H1 (cell line): ENCODE measurements around the gene COL12A1. TPM values are rescaled to one million over a fixed set of nuclear protein-coding genes. Genes with fewer than 3 reads are reported as not detected.

Source experiments
- CTCF ChIA-PET: fragments of 300-600 bp; sonication (Branson Sonifier 250); formaldehyde crosslinking; loops from one replicate; lab custom pipeline; 2021; ENCODE audit not compliant: partially characterized antibody; lab: Charles Lee
- POLR2A ChIA-PET: fragments of 300-600 bp; sonication (Branson Sonifier 250); formaldehyde crosslinking; loops from one replicate; lab custom pipeline; 2021; ENCODE audit warnings: inconsistent platforms; ENCODE audit not compliant: partially characterized antibody; lab: Charles Lee
- DNase-seq, 2 experiments: peaks; one replicate each; pipeline versions ENCODE4 v3.0.0 to v3.0.0-alpha.2; 2010 to 2022; ENCODE audit warnings: low spot score in 2 of 2, low read depth in 1 of 2, mixed read lengths in 1 of 2
- FAIRE-seq: peaks from 2 replicates; lab custom pipeline; 2011; peaks lifted over from hg19 to GRCh38; lab: Jason Lieb, UNC
- H2AFZ ChIP-seq: 2 replicates; pipeline ENCODE4 v1.8.1; 2012; ENCODE audit warnings: low read length, inconsistent platforms
- H2AK5ac ChIP-seq: 2 replicates; pipeline ENCODE4 v1.6.1; 2013; ENCODE audit warnings: low read depth, low read length
- H2BK120ac ChIP-seq: replicated peaks from 2 replicates; pipeline ENCODE3; 2013; ENCODE audit warnings: low read depth, low read length, inconsistent platforms
- H2BK12ac ChIP-seq: 2 replicates; pipeline ENCODE4 v1.6.1; 2013; ENCODE audit warnings: low read depth, low read length
- H2BK15ac ChIP-seq: 2 replicates; pipeline ENCODE4 v1.6.1; 2013; ENCODE audit warnings: low read length
- H2BK20ac ChIP-seq: 2 replicates; pipeline ENCODE4 v1.6.1; 2013; ENCODE audit warnings: low read length
- H2BK5ac ChIP-seq: 2 replicates; pipeline ENCODE4 v1.6.1; 2013; ENCODE audit warnings: low read depth, low read length
- H3K14ac ChIP-seq: 2 replicates; pipeline ENCODE4 v1.6.1; 2013; ENCODE audit warnings: inconsistent platforms; ENCODE audit not compliant: insufficient read length
- H3K18ac ChIP-seq: 2 replicates; pipeline ENCODE4 v1.6.1; 2013; ENCODE audit warnings: low read length; ENCODE audit errors: extremely low read depth
- H3K23ac ChIP-seq: 2 replicates; pipeline ENCODE4 v1.6.1; 2013; ENCODE audit warnings: inconsistent platforms; ENCODE audit not compliant: insufficient read length
- H3K23me2 ChIP-seq: 2 replicates; pipeline ENCODE4 v1.6.1; 2013; ENCODE audit warnings: low read depth, low read length
- H3K27ac ChIP-seq: 2 replicates; pipeline ENCODE4 v1.6.1; 2011; ENCODE audit warnings: low read depth, low read length, inconsistent platforms
- H3K27me3 ChIP-seq, 4 experiments: replicated peaks in 1 of 4; 1 replicate in 1 of 4; 2 replicates in 3 of 4; pipeline versions ENCODE4 v1.6.1 to v1.8.1; 2011 to 2013; ENCODE audit warnings: low read length in 3 of 4, mild to moderate bottlenecking in 3 of 4, inconsistent platforms in 2 of 4, mixed read lengths in 2 of 4, moderate library complexity in 1 of 4; ENCODE audit not compliant: control insufficient read depth in 3 of 4, insufficient read depth in 3 of 4; ENCODE audit errors: extremely low read depth in 1 of 4
- H3K36me3 ChIP-seq, 4 experiments: 2 replicates each; pipeline versions ENCODE4 v1.6.1 to v1.8.1; 2011 to 2013; ENCODE audit warnings: mild to moderate bottlenecking in 4 of 4, low read length in 3 of 4, moderate library complexity in 2 of 4, control low read depth in 1 of 4, inconsistent platforms in 1 of 4; ENCODE audit not compliant: insufficient read depth in 4 of 4, control insufficient read depth in 2 of 4
- H3K4ac ChIP-seq: replicated peaks from 2 replicates; pipeline ENCODE3; 2013; ENCODE audit warnings: low read length, low read depth, mixed read lengths, inconsistent platforms; ENCODE audit not compliant: insufficient read length
- H3K4me1 ChIP-seq, 4 experiments: replicated peaks in 1 of 4; 1 replicate in 1 of 4; 2 replicates in 3 of 4; pipeline versions ENCODE4 v1.6.1 to v1.8.1; 2011 to 2013; ENCODE audit warnings: low read length in 3 of 4, inconsistent platforms in 2 of 4, mixed read lengths in 1 of 4; ENCODE audit not compliant: insufficient read depth in 4 of 4, control insufficient read depth in 3 of 4
- H3K4me2 ChIP-seq, 2 experiments: 2 replicates each; pipeline versions ENCODE4 v1.6.1 to v1.8.1; 2011 to 2013; ENCODE audit warnings: low read depth in 2 of 2, low read length in 2 of 2, control low read depth in 1 of 2, inconsistent platforms in 1 of 2, mild to moderate bottlenecking in 1 of 2; ENCODE audit not compliant: insufficient read depth in 1 of 2
- H3K4me3 ChIP-seq, 4 experiments: fragments of 200-600, 300-600 bp in 1 of 4; sonication (generic), shearing (Covaris generic), sonication (Bioruptor Twin) in 1 of 4; 2 replicates each; pipeline versions ENCODE4 v1.5.1 to v1.8.1; 2011 to 2016; ENCODE audit warnings: low read length in 4 of 4, low read depth in 3 of 4, control low read depth in 2 of 4, inconsistent platforms in 2 of 4, mild to moderate bottlenecking in 2 of 4, mixed read lengths in 1 of 4, moderate library complexity in 1 of 4; ENCODE audit not compliant: insufficient read depth in 2 of 4; ENCODE audit errors: extremely low read depth in 1 of 4
- H3K56ac ChIP-seq: replicated peaks from 2 replicates; pipeline ENCODE3; 2013; ENCODE audit warnings: low read depth, mild to moderate bottlenecking, mixed read lengths, low read length, inconsistent platforms; ENCODE audit not compliant: insufficient read length
- H3K79me1 ChIP-seq: 2 replicates; pipeline ENCODE4 v1.6.1; 2013; ENCODE audit warnings: low read depth, low read length, control low read depth
- H3K79me2 ChIP-seq, 2 experiments: 2 replicates each; pipeline versions ENCODE4 v1.6.1 to v1.8.1; 2012 to 2013; ENCODE audit warnings: low read length in 2 of 2, mild to moderate bottlenecking in 2 of 2, inconsistent platforms in 1 of 2; ENCODE audit not compliant: insufficient read depth in 2 of 2, control insufficient read depth in 1 of 2
- H3K9ac ChIP-seq, 4 experiments: replicated peaks in 1 of 4; 1 replicate in 1 of 4; 2 replicates in 3 of 4; pipeline versions ENCODE4 v1.6.1 to v1.8.1; 2011 to 2013; ENCODE audit warnings: low read depth in 3 of 4, low read length in 3 of 4, control low read depth in 2 of 4, mild to moderate bottlenecking in 2 of 4, moderate library complexity in 2 of 4, inconsistent platforms in 1 of 4; ENCODE audit errors: extremely low read depth in 1 of 4
- H3K9me3 ChIP-seq, 2 experiments: 2 replicates each; pipeline versions ENCODE4 v1.6.1 to v1.8.1; 2012 to 2013; ENCODE audit warnings: mild to moderate bottlenecking in 2 of 2, moderate library complexity in 2 of 2, control low read depth in 1 of 2, inconsistent platforms in 1 of 2, low read depth in 1 of 2, low read length in 1 of 2, mixed read lengths in 1 of 2; ENCODE audit not compliant: insufficient read depth in 2 of 2
- H4K20me1 ChIP-seq, 2 experiments: replicated peaks in 1 of 2; 2 replicates each; pipeline versions ENCODE3 to v1.8.1; 2011 to 2013; ENCODE audit warnings: inconsistent platforms in 2 of 2, low read length in 2 of 2, mild to moderate bottlenecking in 1 of 2; ENCODE audit not compliant: insufficient read depth in 2 of 2, control insufficient read depth in 1 of 2
- H4K5ac ChIP-seq: 2 replicates; pipeline ENCODE4 v1.6.1; 2013; ENCODE audit warnings: low read length, low read depth, mixed read lengths, inconsistent platforms; ENCODE audit not compliant: insufficient read length
- H4K8ac ChIP-seq: 2 replicates; pipeline ENCODE4 v1.8.0; 2013; ENCODE audit warnings: mild to moderate bottlenecking, moderate library complexity, low read length, inconsistent platforms; ENCODE audit not compliant: insufficient read depth; ENCODE audit errors: extremely low read depth
- H4K91ac ChIP-seq: replicated peaks from 2 replicates; pipeline ENCODE3; 2013; ENCODE audit warnings: low read length, mixed read lengths, inconsistent platforms; ENCODE audit not compliant: insufficient read length
- HDAC6 ChIP-seq: IDR thresholded peaks from one replicate; pipeline ENCODE4 v1.7.1; 2012; ENCODE audit warnings: low read depth, mild to moderate bottlenecking, inconsistent platforms, low read length, moderate library complexity
- PHF8 ChIP-seq: fragments of 200-600 bp; sonication (generic); conservative IDR thresholded peaks from 2 replicates; pipeline ENCODE4 v1.7.1; 2012; ENCODE audit warnings: low read depth, mild to moderate bottlenecking, inconsistent platforms, low read length, moderate library complexity
- POLR2A ChIP-seq, 2 experiments: IDR thresholded peaks; 1 replicate in 1 of 2; 2 replicates in 1 of 2; pipeline ENCODE4 v1.6.1; 2011; ENCODE audit warnings: low read depth in 2 of 2, low read length in 2 of 2, mild to moderate bottlenecking in 2 of 2; ENCODE audit errors: control extremely low read depth in 1 of 2
- SIRT6 ChIP-seq: IDR thresholded peaks from one replicate; pipeline ENCODE4 v1.7.1; 2012; ENCODE audit warnings: low read length, inconsistent platforms
- WGBS, 2 experiments: shearing (Covaris generic) in 1 of 2; methylation state at CpG; one replicate each; pipeline versions ENCODE4 v1.1.6 to v1.1.7; 2013 to 2015; ENCODE audit warnings: low lambda C conversion rate in 2 of 2, mixed read lengths in 2 of 2, inconsistent platforms in 1 of 2, low coverage in 1 of 2, missing lambda C conversion rate in 1 of 2; ENCODE audit not compliant: insufficient replicate concordance in 2 of 2, insufficient coverage in 1 of 2, insufficient read length in 1 of 2; ENCODE audit errors: extremely low coverage in 1 of 2, missing lambda C conversion rate in 1 of 2; 5-methylcytosine and 5-hydroxymethylcytosine counted together
- polyA plus RNA-seq, 7 experiments: library from polyadenylated mRNA; depleted of rRNA in 3 of 7; stranded (reverse) in 5 of 7; unstranded in 2 of 7; fragments of >200 nt in 5 of 7; fragments of 200-250 nt in 2 of 7; gene quantifications; 1 replicate in 5 of 7; 2 replicates in 1 of 7; 4 replicates in 1 of 7; pipeline versions ENCODE4 v1.2.1 to v1.2.3, GENCODE V29; 2011 to 2013; ENCODE audit warnings: missing spikeins in 2 of 7, mixed read lengths in 2 of 7
- total RNA-seq: library from RNA; stranded (reverse); fragmentation: NEBNext Ultra II Directional; extraction: Animal tissue kit (Norgen Biotek cat#: 25700); gene quantifications from 2 replicates; pipeline ENCODE4 v1.2.1, GENCODE V29; 2021

COL12A1 gene
- total and polyA plus RNA-seq, 2 of the 8 experiments (the other 6 are each of a cell fraction or from before 2014, with no cell fraction given): 1.4 to 4.7 TPM

- H4K8ac ChIP-seq: no peak overlapping the region
- H3K79me2 ChIP-seq: no peaks in the 10 kb centered on the region
- no peak overlapping the region for H3K14ac ChIP-seq
- H3K23ac ChIP-seq: no peak overlapping the region
- H3K4me1 ChIP-seq: no peaks in the 10 kb centered on the region
- H3K36me3 ChIP-seq: no peaks in the 10 kb centered on the region
- H3K4ac ChIP-seq: no peak overlapping the region
- no peak for DNase-seq
- no peak overlapping the region for H4K91ac ChIP-seq
- no peaks in the 10 kb centered on the region for H4K20me1 ChIP-seq
- no peak overlapping the region for H3K4me2 ChIP-seq
- POLR2A ChIA-PET: no interaction called here
- no peak overlapping the region for H4K5ac ChIP-seq
- no peak overlapping the region for H3K4me3 ChIP-seq
- H2AK5ac ChIP-seq: no peak overlapping the region
- H3K79me1 ChIP-seq: no peaks in the 10 kb centered on the region
- no peak overlapping the region for H2BK12ac ChIP-seq
- CTCF ChIA-PET: interaction anchor here (0.6 to 1.0 kb wide), 4 partner anchors 48 to 208 kb away, joined by 3 read pairs; no protein-coding TSS in a partner anchor
- no peaks in the 10 kb centered on the region for H3K9me3 ChIP-seq
- no peak overlapping the region for H3K27ac ChIP-seq
- FAIRE-seq: no peak
- WGBS, 2 experiments: 93% methylated on average over 8 of the region's 8 CpGs; no CpG with 5 or more reads in 1 of the 2 experiments
- H3K27me3 ChIP-seq: no peaks in the 10 kb centered on the region
- no peaks in the 10 kb centered on the region for H3K23me2 ChIP-seq
- H2AFZ ChIP-seq: no peak overlapping the region
- no peak overlapping the region for H3K18ac ChIP-seq
- no peak overlapping the region for H3K9ac ChIP-seq
- no peak for TF ChIP-seq POLR2A (IDR thresholded peaks at IDR 0.05; ENCODE audit: control extremely low read depth in 1 of 2, low read depth in 2 of 2, low read length in 2 of 2)
- no peak for TF ChIP-seq SIRT6
- TF ChIP-seq HDAC6: no peak
- no peak for TF ChIP-seq PHF8
- H2BK15ac ChIP-seq: no peak overlapping the region
- no peak overlapping the region for H3K56ac ChIP-seq
- no peak overlapping the region for H2BK120ac ChIP-seq
- H2BK5ac ChIP-seq: no peak overlapping the region
- H2BK20ac ChIP-seq: no peak overlapping the region
These were observed 86.8 kb downstream of the COL12A1 start for GRCh38 chr6:75118925-75119515.
